22Rv1 (cell line): ENCODE measurements around the gene PHACTR4.

Source experiments
- CTCF ChIP-seq: fragments of 450-650 bp; IDR thresholded peaks from 2 replicates; pipeline ENCODE4 v1.5.1; 2017; ENCODE audit warnings: mild to moderate bottlenecking
- ZFX ChIP-seq: fragments of 450-650 bp; IDR thresholded peaks from 2 replicates; pipeline ENCODE4 v1.6.1; 2017; ENCODE audit warnings: antibody characterized with exemption, borderline replicate concordance

- TF ChIP-seq CTCF (no peak), ZFX (no peak)
Observed at GRCh38 chr1:28409090-28409489, 39.5 kb downstream of the PHACTR4 start.
